Loucy (cell line): ENCODE data around the gene THSD7A.

ENCODE experiments used
- CTCF ChIP-seq: fragments of 200-600 bp; sonication (generic); conservative IDR thresholded peaks from 2 replicates; pipeline ENCODE4 v1.5.1; 2014; ENCODE audit warnings: mild to moderate bottlenecking, antibody characterized with exemption, low read length
- EZH2phosphoT487 ChIP-seq: fragments of 200-600 bp; IDR thresholded peaks from 2 replicates; pipeline ENCODE4 v1.6.1; 2018; ENCODE audit warnings: antibody characterized with exemption, mild to moderate bottlenecking, moderate library complexity, borderline replicate concordance

GRCh38 chr7:11412036-11412435 is 420.0 kb downstream of the THSD7A start:
- TF ChIP-seq CTCF, result no peak
- no peak for TF ChIP-seq EZH2phosphoT487
